GM12864 (cell line): Measurements from ENCODE around the gene PTBP3.

Experiments
- DNase-seq: peaks from one replicate; pipeline ENCODE4 v3.0.0-alpha.2; 2011; ENCODE audit warnings: low read depth
- H3K4me3 ChIP-seq: 2 replicates; pipeline ENCODE4 v1.5.1; 2011; ENCODE audit warnings: mild to moderate bottlenecking, low read depth, low read length, control low read depth
- TF ChIP-seq, protein P1 (sequence below): IDR thresholded peaks from 2 replicates; pipeline ENCODE4 v1.5.1; 2011; ENCODE audit warnings: low read depth, mild to moderate bottlenecking, moderate library complexity, low read length, control low read depth, inconsistent platforms; ENCODE audit errors: missing control alignments

Gene PTBP3

DNA sequence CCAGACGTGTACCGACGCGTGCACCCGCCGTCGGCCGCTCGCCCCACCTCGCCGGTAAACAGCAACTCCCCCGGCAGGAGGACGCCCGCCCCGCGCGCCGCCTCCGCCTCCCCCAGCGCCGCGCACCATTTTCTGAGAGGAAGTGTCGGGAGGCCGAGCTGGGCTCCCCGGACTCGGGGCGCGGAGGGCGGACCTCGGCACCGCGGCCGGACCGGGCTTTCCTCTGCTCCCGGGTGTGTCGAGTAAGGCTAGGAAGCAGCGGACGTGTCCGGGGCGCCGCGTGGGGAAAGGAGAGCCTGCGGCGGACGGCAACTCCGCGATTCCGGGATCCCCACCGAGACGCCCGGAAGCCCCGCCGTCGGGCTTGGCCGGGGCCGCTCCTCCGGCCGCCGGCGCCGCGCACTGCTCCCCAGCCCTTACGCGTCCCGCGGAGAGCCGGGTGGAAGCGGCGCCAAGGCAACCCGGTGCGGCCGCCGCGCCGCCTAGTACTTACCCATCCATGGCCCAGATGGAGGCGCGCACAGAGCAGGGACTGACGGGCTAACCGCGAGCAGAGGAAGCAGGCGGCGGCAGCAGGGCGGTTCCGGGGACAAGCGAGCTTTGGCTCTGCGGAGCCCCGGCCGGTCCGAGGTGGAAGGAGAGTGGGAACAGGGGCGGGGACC is at the start of gene PTBP3:
PTBP3 (minus strand) TSS at position 643 of the 662 bp plus-strand sequence. CDS start 35,754 bp downstream, outside the sequence.
- TF ChIP-seq, protein P1, sequence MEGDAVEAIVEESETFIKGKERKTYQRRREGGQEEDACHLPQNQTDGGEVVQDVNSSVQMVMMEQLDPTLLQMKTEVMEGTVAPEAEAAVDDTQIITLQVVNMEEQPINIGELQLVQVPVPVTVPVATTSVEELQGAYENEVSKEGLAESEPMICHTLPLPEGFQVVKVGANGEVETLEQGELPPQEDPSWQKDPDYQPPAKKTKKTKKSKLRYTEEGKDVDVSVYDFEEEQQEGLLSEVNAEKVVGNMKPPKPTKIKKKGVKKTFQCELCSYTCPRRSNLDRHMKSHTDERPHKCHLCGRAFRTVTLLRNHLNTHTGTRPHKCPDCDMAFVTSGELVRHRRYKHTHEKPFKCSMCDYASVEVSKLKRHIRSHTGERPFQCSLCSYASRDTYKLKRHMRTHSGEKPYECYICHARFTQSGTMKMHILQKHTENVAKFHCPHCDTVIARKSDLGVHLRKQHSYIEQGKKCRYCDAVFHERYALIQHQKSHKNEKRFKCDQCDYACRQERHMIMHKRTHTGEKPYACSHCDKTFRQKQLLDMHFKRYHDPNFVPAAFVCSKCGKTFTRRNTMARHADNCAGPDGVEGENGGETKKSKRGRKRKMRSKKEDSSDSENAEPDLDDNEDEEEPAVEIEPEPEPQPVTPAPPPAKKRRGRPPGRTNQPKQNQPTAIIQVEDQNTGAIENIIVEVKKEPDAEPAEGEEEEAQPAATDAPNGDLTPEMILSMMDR, result no peak
- no peak for DNase-seq

GRCh38 chr9:112382501-112383364 is 49.3 kb upstream of the PTBP3 start:
- DNase-seq, result no peak
- TF ChIP-seq, protein P1, result no peak
- peak overlapping the region; percentile 39; the same call in 1 of the 2 replicates for H3K4me3 ChIP-seq

More for the DNA sequence above, at the start of gene PTBP3:
- H3K4me3 ChIP-seq, result peak within 1 kb of the TSS; percentile 97

GRCh38 chr9:112382066-112382465 is 48.6 kb upstream of the PTBP3 start:
- DNase-seq, result no peak
- TF ChIP-seq, protein P1, result no peak
- H3K4me3 ChIP-seq, result peak overlapping the region; percentile 39; the same call in 1 of the 2 replicates

GRCh38 chr9:112380825-112381221 is 47.4 kb upstream of the PTBP3 start:
- TF ChIP-seq, protein P1, result no peak
- DNase-seq, result no peak
- peak overlapping the region; percentile 62 for H3K4me3 ChIP-seq

GRCh38 chr9:112380102-112380824 is 46.8 kb upstream of the PTBP3 start, which contains the start of gene HSDL2:
Gene HSDL2 (plus strand): TSS chr9:112380108. CDS start chr9:112380164, 56 bp downstream.
- no peak for DNase-seq
- H3K4me3 ChIP-seq, result peak within 1 kb of the TSS; percentile 62
- TF ChIP-seq, protein P1, result no peak

DNA sequence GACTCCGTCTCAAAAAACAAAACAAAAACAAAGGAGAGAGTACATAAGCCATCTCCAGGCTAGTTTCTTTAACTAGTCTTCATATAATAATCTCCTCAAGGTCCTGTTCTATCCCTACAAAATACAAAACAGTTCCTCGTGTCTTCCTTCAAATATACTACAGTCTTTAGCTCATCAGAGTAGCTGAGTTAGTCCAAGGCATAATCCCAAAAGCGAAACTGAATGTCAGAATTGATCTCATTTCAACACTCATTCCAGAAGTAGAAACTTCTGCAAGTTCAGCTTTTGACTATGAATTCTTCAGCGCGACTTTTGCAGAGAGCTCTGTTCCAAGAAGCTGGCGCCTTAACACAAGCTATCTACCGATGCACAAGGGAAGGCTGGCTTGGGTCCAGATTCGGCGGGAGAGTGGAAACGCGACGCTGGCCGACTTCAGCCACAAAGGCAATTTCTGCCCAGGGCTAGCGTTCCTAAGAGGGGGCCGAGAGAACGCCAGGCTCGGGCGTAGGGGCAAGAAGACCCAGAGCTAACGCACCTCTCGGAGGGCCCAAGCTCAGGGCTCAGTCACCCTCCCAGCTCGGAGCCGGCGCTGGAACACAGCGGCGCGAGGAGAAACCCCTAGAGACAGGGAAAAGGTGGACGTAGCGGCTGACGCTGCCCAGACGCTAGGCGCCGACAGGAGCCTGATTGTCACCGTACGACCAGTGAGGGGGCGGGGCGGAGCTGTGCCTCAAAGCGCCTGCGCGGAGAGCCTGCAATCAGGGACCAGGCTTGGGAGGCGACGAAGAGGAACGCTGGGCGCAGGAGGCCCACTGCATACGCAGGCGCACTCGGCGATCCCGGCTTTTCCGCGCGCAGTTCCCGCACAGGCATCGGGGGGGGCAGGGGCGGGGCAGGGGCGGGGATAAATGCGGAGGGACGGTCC is 46.0 kb upstream of the PTBP3 start:
- H3K4me3 ChIP-seq, result peak overlapping the region; percentile 62
- DNase-seq, result peak; percentile 92
- TF ChIP-seq, protein P1, result no peak
